ENCODE measurements around the gene SCRG1.

GRCh38 chr4:173347467-173347866 is 51.4 kb downstream of the SCRG1 start:
- TF ChIP-seq POLR2AphosphoS5 (IDR thresholded peaks at IDR 0.05; ENCODE audit: low read depth, low read length) = no peak
- TF ChIP-seq POLR2A (IDR thresholded peaks at IDR 0.05; ENCODE audit: low read depth, low read length) = no peak
